Mesothelial cell of epicardium (in vitro differentiated cells): ENCODE results near the gene BNC1. TPM values are rescaled to one million over a fixed set of nuclear protein-coding genes. Genes with fewer than 3 reads are reported as not detected.

Experiments used
- DNase-seq, 2 experiments: peaks; one replicate each; pipeline ENCODE4 v3.0.0; 2021; ENCODE audit warnings: low spot score in 2 of 2; ENCODE audit not compliant: unreplicated experiment in 2 of 2
- H3K27ac Mint-ChIP-seq: 2 replicates; pipeline ENCODE4 v1.8.0; 2021; ENCODE audit warnings: mixed read lengths
- H3K27me3 Mint-ChIP-seq: 2 replicates; pipeline ENCODE4 v1.8.0; 2021; ENCODE audit warnings: low read depth, mixed read lengths
- H3K36me3 Mint-ChIP-seq: 2 replicates; pipeline ENCODE4 v1.8.0; 2021; ENCODE audit warnings: mixed read lengths
- H3K4me1 Mint-ChIP-seq: 2 replicates; pipeline ENCODE4 v1.8.0; 2021; ENCODE audit warnings: mixed read lengths
- H3K4me3 Mint-ChIP-seq: 2 replicates; pipeline ENCODE4 v1.8.0; 2021; ENCODE audit warnings: mild to moderate bottlenecking, moderate library complexity, mixed read lengths
- H3K9me3 Mint-ChIP-seq: 2 replicates; pipeline ENCODE4 v1.8.0; 2021; ENCODE audit warnings: mixed read lengths
- total RNA-seq: library from RNA; stranded (reverse); gene quantifications from 3 replicates; pipeline ENCODE4 v1.2.1, GENCODE V29; 2021
- TF ChIP-seq, protein P1 (sequence below): fragments of 200-600 bp; sonication (generic); IDR thresholded peaks from one replicate; pipeline ENCODE4 v1.5.0; 2021; ENCODE audit warnings: antibody characterized with exemption; ENCODE audit not compliant: unreplicated experiment

Gene BNC1, protein sequence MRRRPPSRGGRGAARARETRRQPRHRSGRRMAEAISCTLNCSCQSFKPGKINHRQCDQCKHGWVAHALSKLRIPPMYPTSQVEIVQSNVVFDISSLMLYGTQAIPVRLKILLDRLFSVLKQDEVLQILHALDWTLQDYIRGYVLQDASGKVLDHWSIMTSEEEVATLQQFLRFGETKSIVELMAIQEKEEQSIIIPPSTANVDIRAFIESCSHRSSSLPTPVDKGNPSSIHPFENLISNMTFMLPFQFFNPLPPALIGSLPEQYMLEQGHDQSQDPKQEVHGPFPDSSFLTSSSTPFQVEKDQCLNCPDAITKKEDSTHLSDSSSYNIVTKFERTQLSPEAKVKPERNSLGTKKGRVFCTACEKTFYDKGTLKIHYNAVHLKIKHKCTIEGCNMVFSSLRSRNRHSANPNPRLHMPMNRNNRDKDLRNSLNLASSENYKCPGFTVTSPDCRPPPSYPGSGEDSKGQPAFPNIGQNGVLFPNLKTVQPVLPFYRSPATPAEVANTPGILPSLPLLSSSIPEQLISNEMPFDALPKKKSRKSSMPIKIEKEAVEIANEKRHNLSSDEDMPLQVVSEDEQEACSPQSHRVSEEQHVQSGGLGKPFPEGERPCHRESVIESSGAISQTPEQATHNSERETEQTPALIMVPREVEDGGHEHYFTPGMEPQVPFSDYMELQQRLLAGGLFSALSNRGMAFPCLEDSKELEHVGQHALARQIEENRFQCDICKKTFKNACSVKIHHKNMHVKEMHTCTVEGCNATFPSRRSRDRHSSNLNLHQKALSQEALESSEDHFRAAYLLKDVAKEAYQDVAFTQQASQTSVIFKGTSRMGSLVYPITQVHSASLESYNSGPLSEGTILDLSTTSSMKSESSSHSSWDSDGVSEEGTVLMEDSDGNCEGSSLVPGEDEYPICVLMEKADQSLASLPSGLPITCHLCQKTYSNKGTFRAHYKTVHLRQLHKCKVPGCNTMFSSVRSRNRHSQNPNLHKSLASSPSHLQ
- 49.5 to 54.0 TPM (median 50.9 TPM) in 3 replicates for total RNA-seq

DNA sequence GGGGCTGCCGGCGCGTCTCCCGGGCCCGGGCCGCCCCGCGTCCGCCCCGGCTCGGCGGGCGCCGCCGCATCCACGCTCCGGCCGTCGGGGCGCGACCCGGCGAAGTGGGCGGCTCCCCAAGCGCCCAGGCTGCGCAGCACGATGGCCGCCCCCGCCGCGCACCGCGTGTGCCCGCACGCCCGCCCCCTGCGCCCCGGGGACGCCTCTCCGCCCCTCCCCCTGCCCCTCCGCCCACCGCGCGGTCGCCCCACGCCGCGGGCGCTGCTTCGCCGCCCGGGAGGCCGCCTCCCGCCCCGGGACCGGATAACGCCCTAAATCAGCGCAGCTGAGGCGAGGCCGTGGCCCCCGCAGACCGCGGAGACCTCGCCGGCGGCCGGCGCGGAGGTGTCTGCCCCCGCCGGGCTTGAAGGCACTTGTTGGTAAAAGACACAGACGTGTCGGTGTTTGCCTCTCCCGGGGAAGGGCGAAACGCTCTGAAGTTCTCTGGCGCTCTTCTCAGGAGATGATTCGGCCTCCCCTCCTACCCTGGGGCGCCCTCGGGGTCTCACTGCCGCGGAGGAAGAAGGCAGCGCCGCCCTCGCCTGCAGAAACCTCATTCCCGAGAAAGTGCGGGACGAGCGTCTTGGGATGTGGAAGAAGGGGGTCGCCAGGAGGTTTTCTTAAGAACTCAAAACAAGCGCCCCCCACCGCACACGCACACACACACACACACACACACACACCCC lies at the start of gene BNC1:
Gene BNC1, minus strand, starts transcription at position 106 of the 725 bp plus-strand sequence. Its CDS starts 36 bp downstream, at position 70.
- TF ChIP-seq, protein P1, sequence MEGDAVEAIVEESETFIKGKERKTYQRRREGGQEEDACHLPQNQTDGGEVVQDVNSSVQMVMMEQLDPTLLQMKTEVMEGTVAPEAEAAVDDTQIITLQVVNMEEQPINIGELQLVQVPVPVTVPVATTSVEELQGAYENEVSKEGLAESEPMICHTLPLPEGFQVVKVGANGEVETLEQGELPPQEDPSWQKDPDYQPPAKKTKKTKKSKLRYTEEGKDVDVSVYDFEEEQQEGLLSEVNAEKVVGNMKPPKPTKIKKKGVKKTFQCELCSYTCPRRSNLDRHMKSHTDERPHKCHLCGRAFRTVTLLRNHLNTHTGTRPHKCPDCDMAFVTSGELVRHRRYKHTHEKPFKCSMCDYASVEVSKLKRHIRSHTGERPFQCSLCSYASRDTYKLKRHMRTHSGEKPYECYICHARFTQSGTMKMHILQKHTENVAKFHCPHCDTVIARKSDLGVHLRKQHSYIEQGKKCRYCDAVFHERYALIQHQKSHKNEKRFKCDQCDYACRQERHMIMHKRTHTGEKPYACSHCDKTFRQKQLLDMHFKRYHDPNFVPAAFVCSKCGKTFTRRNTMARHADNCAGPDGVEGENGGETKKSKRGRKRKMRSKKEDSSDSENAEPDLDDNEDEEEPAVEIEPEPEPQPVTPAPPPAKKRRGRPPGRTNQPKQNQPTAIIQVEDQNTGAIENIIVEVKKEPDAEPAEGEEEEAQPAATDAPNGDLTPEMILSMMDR = no peak
- no peaks in the 10 kb centered on the region for H3K36me3 Mint-ChIP-seq
- H3K4me1 Mint-ChIP-seq = peaks cover 71% of the 10 kb centered on the region
- H3K9me3 Mint-ChIP-seq = no peaks in the 10 kb centered on the region
- peaks cover 44% of the 10 kb centered on the region for H3K27me3 Mint-ChIP-seq
- peak in 1 of 2 experiments; percentile 45 for DNase-seq
- peak within 1 kb of the TSS; percentile 87 for H3K4me3 Mint-ChIP-seq
- peak within 1 kb of the TSS; percentile 91 for H3K27ac Mint-ChIP-seq

DNA sequence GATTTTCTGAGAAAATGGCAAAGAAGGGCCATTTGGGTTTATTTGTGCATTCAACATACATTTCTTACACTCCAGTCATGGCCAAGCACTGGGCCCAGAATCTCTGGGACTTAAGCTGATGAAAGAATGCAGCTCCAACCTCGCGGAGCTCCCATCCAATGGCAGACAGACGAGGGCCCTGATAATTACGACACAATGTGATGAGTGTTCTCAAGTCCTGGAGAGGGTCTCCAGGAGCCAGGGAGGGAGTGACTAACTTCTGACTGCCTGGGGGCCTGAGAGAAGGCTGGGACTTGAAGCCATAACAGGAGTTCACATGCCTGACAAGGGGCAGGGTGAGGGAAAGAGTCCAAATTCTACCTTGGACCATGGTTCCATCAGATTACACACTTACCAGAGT lies 42.6 kb upstream of the BNC1 start:
- Mint-ChIP-seq H3K9me3 (no peaks in the 10 kb centered on the region), H3K4me3 (no peak overlapping the region), H3K4me1 (peaks cover 7% of the 10 kb centered on the region), H3K27me3 (no peaks in the 10 kb centered on the region), H3K36me3 (no peaks in the 10 kb centered on the region), H3K27ac (no peak overlapping the region)
- TF ChIP-seq, protein P1 = no peak
- no peak for DNase-seq

DNA sequence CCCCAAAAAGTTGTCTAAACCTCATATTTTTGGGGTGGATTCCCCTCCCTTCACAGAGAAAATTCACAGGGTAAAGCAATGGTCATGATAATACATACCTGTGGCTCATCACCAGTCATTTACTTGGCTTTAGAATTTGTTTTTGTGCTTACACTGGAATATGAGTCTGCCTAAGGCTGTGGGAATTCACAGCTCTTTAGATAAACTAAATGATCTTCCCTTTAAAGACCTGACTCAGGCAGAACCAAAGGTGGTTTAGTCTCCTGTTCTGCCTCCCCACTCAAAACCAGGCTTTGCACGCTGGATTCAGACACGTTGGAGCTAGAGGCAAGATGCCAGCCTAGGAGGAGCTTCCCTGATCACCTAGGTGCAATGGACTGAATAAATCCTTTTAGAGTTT lies 40.3 kb upstream of the BNC1 start:
- Mint-ChIP-seq H3K4me1 (peaks cover 19% of the 10 kb centered on the region), H3K4me3 (no peak overlapping the region), H3K27me3 (no peaks in the 10 kb centered on the region), H3K36me3 (no peaks in the 10 kb centered on the region), H3K27ac (no peak overlapping the region), H3K9me3 (no peaks in the 10 kb centered on the region)
- TF ChIP-seq, protein P1 = no peak
- DNase-seq = no peak

DNA sequence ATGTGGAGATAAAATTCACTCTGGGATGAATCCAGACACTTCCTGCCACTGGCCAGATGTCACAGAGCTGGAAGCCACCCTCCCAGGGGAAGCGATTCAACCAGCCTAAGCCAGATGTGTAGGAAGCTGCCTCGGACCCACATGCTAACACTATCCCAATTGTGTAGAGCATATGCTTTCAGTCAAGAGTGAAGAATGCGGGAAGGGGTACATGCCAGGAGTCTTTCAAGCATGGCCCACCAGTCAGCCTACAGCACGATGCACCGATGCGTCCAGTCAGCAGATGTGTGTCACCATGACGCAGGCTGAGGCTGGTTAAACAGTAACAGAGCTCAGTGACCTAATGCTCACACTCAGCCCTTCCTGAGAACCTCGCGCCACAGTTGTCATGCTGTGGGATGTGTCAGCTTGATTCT lies 38.8 kb upstream of the BNC1 start:
- TF ChIP-seq, protein P1 = no peak
- Mint-ChIP-seq H3K27ac (no peak overlapping the region), H3K4me1 (peaks cover 19% of the 10 kb centered on the region), H3K9me3 (peaks cover 7% of the 10 kb centered on the region), H3K27me3 (no peaks in the 10 kb centered on the region), H3K4me3 (no peak overlapping the region), H3K36me3 (peaks cover 1% of the 10 kb centered on the region)
- DNase-seq = no peak

DNA sequence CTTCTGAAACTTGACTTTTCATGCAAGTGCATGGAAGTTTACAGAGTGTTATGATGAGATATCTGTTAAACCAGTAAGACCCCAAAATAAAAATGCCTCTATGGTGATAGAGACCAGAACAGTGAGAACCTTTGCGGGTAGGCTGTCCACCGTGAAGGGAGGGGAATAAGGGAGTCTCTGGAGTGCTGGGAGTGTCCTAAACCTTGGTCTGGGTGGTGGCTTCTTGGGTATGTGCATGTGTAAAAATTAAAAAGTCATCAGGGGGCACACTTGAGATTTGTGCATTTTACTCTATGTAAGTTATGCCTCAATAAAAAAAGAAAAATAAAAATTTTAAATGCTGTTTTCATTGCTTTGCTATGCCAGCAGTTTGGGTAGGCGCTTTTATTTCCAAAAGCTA lies 38.2 kb upstream of the BNC1 start:
- Mint-ChIP-seq H3K27ac (no peak overlapping the region), H3K4me3 (no peak overlapping the region), H3K4me1 (peaks cover 19% of the 10 kb centered on the region), H3K36me3 (peaks cover 2% of the 10 kb centered on the region), H3K27me3 (no peaks in the 10 kb centered on the region), H3K9me3 (peaks cover 8% of the 10 kb centered on the region)
- TF ChIP-seq, protein P1 = no peak
- DNase-seq = no peak
